ENCODE measurements around the gene UMAD1.
"Not testable (repeated sequence)": the region's sequence is repeated elsewhere in the genome, so short reads cannot be mapped to it uniquely, and the experiment has no call there.

UMAD1 gene

DNA sequence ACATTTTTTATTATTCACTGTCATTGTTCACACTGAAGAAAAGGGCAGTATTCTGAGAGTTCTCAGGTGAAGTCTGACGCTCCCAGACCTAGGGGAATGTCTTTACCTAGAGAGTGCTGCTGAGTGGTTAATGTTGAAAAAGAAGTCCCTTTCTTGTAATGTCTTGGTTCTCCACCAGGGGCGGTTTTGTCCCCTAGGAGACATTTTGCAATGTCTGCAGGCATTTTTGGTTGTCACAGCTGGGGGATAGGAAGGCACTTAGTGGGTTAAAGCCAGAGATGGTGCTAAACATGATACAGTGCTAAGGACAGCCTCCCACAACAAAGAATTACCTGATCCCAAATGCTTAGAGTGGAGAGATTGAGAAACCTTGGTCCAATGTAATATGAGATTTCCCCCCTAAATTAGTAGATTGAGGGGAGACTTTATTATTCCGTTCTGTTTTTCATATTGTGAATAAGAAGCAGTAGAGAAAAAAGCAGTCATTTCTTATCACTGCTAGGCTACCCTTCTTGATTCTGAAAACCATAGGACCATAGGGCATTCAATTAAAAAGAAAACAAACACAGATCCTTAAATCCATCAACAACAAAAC, 13.1 kb downstream of the UMAD1 start:
- peak; percentile 25 for DNase-seq

DNA sequence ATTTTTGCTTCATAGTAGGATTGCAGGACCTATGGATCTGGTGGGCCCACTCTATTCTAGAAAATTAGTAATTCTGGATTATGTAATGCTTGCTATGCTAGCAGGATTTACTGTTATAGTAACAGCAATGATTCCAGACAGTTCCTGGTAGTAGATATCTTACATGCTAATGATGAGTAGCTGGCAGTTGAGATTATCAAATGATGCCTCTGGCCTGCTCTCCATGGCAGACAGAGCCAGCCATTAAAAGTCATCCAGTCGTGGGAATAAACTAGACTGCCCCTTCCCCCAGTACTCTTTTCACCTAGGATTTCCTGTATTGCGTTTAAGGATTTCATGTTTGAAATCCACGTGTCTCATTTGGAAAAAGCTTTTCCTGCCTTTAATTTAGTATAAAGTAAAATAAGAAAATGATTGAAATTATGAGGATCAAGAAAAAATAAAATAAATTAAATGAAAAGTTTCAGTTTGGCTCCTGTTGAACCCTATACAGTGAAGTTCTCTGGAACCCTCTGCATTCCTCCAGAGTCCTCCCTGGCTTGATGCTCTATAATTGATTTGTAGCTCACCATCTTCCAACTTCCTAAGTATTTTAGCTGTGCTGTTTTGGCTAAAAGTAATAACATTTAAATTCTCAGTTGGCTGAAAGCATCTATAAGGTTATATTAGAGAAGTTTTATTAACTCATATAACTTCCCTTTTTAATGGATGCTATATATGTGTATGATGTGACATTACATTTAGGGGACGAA, 14.6 kb downstream of the UMAD1 start:
- DNase-seq = no peak

DNA sequence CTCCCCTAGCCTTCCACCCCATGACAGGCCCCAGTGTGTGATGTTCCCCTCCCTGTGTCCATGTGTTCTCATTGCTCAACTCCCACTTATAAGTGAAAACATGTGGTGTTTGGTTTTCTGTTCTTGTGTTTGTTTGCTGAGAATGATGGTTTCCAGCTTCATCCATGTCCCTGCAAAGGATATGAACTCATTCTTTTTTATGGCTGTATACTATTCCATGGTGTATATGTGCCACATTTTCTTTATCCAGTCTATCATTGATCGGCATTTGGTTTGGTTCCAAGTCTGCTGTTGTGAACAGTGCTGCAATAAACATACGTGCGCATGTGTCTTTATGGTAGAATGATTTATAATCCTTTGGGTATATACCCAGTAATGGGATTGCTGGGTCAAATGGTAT, 15.9 kb downstream of the UMAD1 start:
- DNase-seq = not testable (repeated sequence)

DNA sequence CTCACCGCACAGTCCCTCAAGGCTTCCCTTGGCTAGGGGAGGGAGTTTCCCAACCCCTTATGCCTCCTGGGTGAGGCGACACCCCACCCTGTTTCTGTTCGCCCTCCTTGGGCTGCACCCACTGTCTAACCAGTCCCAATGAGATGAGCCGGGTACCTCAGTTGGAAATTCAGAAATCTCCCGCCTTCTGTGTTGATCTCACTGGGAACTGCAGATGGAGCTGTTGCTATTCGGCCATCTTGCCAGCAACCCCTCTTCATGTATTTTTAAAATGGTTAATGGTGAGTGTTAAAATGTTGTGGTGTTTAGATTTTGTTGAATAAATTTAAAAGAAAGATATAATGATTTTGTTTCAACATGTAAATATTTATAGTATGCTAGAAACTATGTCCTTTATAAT, 22.0 kb downstream of the UMAD1 start:
- no peak for DNase-seq

DNA sequence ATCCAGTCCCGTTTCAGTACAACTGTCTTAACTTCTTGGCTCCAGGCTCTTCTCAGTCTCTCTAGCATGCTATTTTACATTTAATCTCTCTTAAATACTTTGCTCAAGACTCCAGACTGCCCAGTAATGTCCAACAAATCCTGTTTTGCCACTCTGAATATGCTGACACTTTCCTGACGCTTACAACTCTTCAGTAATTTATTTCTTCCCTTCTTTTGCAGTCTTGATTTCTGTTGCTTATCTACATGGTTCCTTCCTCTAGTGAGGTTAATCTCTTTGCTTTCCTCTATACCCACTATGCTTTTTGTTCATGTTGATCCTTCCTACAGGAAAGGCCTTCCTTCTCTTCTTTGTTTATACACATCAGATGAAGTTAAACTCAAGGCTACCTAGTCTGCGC, 23.7 kb downstream of the UMAD1 start:
- DNase-seq = no peak

DNA sequence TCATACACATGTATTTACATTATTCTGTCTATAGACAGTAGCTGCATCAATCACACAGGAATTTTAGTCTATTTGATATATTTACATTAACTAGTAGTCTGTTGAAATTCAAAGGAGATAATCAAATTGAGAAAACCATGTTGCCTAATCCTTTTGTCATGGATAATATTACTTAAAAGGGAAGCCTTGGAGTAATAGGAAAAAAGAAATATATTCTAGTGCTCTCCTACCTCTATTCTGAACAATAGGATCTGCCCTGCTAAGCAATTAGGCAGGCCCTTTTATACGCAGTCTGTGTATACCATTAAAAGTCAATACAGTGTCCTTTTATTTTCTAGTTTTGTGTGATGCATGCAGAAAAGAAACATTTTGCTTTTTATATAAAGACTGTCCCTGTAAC, 24.5 kb downstream of the UMAD1 start:
- DNase-seq = no peak

DNA sequence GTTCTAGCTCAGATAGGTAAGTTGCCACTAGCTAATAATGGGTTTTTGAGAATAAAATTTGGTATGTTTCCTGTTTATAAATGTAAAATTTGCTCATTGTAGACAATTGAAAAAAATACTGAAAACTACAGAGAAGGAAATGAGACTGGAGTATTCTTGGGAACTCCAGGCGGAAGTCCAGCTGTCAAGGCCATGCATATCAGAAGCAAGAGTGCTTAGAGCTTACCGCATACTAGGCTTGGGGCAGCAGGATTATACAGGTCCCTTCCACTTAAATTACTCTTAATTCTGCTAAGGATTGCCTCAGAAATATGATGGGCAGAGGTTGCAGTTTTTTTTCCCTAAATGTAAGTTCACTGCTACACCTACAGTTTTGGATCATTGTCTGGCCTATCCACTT, 26.6 kb downstream of the UMAD1 start:
- no peak for DNase-seq

DNA sequence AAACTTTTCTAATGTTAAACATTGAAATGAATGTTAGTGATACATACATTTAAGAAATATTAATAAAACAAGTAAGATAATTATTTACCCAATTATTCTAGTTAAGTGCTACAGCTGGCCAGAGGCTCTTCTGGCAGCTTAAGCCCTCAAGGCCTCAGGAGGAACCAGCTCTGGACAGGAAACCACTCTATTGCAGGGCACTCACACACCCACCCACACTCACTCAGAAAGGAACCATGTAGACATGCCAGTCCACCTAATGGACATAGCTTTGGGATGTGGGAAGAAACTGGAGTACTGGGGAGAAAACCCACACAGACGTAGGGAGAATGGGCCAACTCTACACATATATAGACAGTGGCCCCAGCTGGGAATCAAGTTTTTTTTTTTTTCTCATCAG, 28.2 kb downstream of the UMAD1 start:
- no peak for DNase-seq

DNA sequence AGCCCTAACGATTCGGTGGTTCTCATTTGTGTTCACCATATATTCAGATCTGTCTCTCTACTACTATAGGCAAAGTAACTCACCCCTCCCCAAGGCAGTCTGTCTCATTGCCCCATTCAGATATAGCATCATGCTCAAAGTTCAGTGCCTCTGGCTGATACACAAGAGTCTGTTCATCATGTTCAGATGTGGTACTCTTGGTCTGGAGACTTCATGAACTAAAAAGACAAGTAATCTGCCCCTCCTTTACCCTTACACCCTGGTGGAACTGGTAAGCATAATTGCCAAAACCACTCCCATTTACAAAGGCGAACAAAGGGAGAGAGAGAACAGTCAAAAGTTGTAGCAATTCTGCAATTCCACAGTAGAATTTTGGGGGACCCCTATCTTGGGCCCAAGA, 29.9 kb downstream of the UMAD1 start:
- DNase-seq = no peak

DNA sequence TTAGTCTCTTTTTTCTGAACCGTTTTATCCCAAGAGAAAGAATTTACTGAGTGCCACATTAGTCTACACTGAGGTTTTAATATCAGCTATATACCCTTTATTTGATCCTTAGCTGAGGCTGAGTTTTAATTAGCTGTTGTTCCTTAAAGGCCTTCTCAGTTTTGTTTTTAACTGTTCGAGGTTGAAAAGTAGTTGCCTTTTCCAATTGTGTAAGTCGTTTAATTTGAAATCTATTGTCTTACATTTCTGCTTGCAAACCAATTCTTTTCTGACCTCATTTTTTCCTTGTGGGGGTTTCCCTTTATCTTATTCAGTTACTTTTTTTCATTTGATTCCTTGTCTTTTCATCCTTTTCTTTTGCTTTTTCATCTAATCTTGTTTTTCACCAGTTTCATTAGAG, 30.8 kb downstream of the UMAD1 start:
- no peak for DNase-seq

DNA sequence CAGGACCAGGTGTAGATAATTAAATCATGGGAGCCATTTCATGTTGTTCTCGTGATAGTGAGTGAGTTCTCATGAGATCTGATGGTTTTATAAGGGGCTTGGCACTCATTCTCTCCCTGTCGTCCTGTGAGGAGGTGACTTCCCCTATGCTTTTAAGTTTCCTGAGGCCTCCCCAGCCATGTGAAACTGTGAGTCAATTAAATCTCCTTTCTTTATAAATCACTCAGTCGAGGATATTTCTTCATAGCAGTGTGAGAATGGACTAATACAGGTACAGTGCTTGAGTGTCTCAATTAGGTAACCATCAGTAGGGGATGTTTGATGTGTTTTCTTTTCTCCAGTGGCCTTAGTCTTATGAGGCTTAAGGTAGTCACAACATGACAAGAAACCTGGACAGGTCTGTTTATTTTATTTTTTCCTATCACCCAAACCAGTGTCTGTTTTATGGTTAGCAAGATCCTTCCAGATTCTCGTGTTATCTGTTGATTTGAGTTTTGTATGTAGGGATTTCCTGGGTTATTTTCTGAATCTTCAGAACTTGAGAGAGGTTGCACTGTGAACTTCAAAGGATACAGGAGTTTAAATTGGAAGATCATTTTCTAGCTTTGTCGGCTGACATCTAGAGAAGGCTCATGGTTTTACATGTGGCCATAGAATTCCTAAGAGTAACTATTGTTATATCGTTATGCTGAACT, 32.1 kb downstream of the UMAD1 start:
- peak; percentile 45 for DNase-seq

DNA sequence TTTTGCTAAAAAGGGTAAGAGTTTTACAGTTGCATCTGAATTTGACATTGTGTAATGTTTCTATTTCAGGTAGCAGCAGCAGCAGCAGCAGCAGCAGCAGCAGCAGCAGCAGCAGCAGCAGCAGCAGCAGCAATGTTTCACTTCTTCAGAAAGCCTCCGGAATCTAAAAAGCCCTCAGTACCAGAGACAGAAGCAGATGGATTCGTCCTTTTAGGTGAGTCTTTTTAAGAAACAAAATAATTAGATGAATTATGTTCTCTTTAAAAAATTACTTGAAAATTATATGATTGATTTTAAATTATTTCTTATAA, 32.6 kb downstream of the UMAD1 start:
- no peak for DNase-seq

DNA sequence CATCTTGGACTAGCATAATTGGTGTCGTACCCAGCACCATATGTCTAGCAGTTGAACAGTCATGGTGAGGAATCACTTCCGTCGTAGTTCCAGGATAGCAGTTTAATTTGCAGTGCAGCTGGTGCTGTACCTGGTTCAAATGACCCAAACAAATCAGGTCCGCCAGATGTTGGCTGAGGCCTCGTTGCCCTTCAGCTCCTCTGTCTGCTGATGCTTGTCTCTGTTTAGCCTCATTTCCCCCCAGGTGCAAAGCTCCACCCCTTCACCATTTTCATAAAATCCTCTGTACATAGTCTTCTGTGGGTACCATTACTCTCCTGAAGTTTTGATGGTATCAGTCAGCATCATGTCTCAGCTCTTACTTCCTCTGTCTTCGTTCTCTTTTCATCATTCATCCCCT, 35.1 kb downstream of the UMAD1 start:
- no peak for DNase-seq

DNA sequence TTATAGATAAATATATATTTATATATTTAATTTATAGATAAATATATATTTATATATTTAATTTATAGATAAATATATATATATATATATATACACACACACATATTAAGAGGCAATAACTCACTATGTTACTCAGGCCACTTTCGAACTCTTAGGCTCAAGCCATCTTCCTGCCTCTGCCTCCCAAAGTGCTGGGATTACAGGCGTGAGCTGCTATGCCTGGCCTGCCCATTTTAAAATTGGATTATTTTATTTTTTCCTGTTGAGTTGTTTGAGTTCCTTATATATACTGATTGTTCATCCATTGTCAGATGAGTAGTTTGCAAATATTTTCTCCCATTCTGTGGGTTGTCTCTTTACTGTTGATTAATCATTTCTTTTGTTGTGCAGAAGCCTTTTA, 39.1 kb downstream of the UMAD1 start:
- not testable (repeated sequence) for DNase-seq

DNA sequence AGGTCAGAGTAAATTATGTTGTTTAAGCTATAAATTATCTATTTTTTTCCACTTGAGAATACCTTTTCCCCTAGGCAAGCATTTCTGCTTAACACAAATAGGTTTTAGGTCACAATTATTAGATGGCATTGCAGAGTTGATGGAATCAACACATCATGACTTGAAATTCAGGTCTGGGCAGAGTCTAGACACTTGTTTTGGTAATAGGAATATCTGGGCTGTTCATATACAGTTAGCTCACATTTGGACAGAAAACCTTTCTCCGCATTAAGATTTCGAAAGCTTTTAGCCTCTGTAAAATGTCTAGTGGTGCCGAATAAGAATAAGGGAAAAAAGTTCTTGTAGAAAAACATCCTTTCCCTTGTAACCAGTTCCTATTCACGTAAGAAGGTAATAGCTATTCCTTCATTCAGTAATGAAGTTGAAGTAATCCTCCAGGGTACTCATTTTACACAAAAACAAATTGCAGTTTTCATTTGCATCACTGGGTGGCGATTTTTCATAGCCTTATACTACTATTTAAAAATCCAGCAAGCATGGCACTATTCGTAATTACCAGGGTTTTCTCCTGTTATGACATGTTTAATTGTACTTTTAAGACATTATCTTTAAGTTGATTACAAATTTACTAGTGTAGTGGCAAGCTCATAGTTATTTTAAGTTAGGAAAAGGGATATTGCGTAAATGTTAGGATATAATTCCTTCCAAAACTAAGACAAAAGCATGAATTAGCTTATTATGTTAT, 40.8 kb downstream of the UMAD1 start:
- no peak for DNase-seq

DNA sequence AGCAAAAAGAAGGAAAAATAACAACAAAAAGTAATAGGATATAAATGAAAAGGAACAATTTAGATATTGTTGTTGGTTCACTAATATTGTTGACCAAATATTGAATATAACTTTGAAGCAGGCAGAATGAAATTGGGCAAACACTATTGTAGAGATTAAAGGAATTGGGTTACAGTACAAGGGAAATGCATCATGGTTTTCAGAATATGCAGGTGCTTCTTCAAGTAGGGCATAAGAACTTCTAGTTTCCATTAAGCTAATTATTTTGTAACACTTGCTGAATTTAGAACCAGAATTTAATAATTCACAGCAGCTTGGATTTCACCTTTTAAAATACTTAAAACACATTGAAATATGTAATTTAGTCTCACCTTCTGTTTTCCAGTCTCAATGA, 41.4 kb downstream of the UMAD1 start:
- no peak for DNase-seq

DNA sequence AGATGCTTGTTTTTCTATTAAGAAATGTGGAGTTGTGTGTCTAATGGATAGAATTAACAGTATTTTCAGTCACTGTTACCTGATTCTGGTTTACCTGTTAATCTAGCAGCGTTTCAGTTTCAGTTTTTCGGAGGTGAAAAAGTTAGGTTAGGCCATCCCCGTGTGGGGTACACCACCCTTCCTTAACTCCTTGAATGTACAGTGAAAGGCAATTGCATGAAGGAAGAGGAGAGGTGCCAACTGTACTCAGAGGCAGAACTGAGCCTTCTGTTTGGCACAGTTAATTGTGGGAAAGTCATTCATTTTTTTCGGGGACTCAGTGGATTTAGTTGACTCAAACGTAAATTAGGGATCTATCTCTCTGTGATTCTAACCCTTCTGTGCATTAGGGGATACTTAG, 42.3 kb downstream of the UMAD1 start:
- DNase-seq = no peak

DNA sequence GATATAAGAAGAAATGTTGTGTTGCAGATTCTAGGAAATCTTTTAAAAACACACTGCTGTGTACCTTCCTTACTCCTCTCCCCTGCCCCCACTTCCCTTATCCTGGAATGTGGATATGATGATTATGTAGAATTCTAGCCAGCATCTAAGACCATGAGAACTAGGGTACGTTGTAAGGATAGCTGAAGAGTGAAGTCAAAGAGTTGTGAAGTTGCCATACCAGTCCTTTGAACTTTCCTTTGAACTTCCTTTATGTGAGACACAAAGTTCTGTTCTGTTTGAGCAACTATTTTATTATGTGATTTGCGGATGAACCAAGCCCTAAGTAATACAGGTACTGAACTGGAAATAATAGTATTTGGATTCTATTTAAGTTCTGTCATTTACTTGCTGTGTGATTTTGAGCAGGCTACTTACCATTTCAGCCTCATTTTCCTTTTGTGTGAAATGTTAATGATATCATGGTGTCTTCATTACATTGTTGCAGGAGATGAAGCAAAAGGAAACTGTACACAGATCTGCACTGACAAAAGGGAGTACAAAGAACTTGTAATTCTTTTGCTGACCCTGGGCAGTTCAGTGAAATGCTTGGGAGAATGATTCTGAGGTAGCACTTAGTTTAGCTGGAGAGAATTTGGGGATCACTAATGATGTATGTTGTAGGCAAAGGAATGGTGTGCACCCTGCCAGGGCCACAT, 46.4 kb downstream of the UMAD1 start:
- no peak for DNase-seq

DNA sequence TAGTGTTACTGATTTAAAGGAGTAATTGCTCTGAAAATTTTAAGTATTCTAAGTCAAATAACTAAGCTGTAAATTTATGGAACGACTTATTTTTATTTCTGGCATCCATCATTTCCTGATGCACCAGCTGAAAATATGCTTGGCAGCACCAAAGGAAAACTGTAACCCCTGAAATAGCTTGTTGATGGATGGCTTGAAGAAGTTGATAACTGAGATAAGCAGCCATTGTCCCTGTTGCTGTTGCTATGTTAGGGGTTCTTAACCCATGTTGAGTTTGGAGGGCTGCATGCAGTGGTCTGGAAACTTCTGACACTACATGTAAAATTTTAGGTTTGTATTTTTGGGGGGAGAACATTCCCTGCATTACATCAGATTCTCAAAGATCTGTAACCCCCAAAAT, 47.2 kb downstream of the UMAD1 start:
- no peak for DNase-seq

DNA sequence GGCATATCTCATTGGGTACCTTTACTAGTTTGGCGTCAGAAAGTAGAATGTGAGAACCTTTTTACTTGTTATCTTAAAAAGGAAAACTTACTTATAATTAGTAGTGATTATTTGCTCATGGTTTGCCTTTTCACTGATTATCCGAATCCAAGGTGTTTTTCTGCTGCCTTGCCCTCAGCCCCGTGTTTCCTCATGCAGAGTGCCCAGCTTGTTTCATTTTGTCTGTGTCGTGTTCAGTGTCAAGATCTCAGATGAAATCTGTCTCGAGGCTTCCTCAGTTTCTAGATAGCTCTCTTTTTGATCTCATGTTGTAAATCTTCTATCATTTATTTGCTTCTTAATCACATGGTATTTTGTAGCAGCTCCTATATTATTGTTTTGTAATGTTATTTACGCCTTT, 47.8 kb downstream of the UMAD1 start:
- DNase-seq = no peak

DNA sequence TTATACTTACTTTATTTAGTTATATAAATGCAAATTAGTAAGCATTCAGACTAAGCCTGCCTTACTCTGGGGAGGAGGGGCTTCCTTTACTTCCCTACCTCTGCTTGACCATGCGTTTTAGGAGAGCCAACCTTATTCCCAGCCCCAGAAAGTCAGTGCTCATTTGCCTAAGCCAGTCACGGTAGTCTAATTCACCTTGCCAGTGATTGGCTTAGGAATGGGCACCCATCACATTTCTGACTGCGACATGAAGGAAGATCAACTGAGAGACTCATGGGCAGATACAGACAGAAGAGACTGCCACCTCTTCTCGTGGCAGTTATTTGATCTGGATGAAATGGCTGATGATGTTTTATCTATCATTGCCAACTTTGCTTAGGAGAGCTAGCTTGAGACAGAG, 48.4 kb downstream of the UMAD1 start:
- no peak for DNase-seq

DNA sequence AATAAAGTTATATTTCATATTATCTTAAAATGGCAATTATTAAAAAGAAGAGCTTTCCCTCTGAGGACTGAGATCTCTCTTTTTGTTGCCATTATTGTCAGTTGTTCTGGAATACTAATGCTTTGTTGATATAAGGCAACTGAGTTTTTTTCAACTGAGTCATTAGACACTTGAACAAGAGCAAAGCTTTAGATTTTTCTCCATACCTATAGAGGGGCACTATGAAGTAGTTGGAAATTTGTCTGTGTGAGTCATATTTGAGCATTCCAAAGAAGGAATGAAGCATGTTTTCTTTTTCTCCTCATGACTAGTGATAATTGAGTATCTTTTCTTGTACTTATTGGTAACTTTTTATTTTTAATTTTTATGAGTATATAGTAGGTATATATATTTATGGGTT, 53.3 kb downstream of the UMAD1 start:
- DNase-seq = no peak

DNA sequence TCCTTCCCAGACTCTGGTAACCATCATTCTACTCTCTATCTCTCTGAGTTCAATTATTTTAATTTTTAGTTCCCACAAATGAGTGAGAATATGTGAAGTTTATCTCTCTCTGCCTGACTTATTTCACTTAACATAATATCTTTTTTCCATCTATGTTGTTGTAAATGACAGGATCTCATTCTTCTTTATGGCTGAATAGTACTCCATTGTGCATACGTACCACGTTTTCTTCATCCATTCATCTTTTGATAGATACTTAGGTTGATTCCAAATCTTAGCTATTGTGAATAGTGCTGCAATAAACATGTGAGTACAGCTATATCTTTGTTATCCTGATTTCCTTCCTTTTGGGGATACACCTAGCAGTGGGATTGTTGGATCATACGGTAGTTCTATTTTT, 54.0 kb downstream of the UMAD1 start:
- DNase-seq = no peak

Data from stimulated activated CD4-positive, alpha-beta T cell treated with anti-CD3 and anti-CD28 coated beads, Interleukin-1b, Interleukin-23, amount 100 ng/mL, for 48 hours (primary cell).